Immature natural killer cell (primary cell): ENCODE data around the gene C16orf82. TPM values are rescaled to one million over a fixed set of nuclear protein-coding genes. Genes with fewer than 3 reads are reported as not detected.
"Not testable (repeated sequence)": the region's sequence is repeated elsewhere in the genome, so short reads cannot be mapped to it uniquely, and the experiment has no call there.

Experiments used
- DNase-seq, 3 donors: peaks; one replicate each; pipeline ENCODE4 v3.0.0; 2022; ENCODE audit warnings: mixed read lengths in 1 of 3
- H3K27ac Mint-ChIP-seq, 6 donors: one replicate each; pipeline ENCODE4 v1.8.0; 2020; ENCODE audit warnings: mixed read lengths in 6 of 6, mild to moderate bottlenecking in 5 of 6, inconsistent platforms in 4 of 6, moderate library complexity in 3 of 6
- H3K27me3 Mint-ChIP-seq, 3 donors: one replicate each; pipeline ENCODE4 v1.8.0; 2020 to 2021; ENCODE audit warnings: low read depth in 3 of 3, mild to moderate bottlenecking in 3 of 3, mixed read lengths in 3 of 3, moderate library complexity in 3 of 3, inconsistent platforms in 1 of 3
- H3K36me3 Mint-ChIP-seq, 3 donors: one replicate each; pipeline ENCODE4 v1.8.0; 2020; ENCODE audit warnings: mixed read lengths in 3 of 3, inconsistent platforms in 2 of 3, mild to moderate bottlenecking in 2 of 3
- H3K4me1 Mint-ChIP-seq, 2 donors: one replicate each; pipeline ENCODE4 v1.8.0; 2020; ENCODE audit warnings: inconsistent platforms in 2 of 2, mild to moderate bottlenecking in 2 of 2, mixed read lengths in 2 of 2, moderate library complexity in 1 of 2
- H3K4me3 Mint-ChIP-seq, 5 donors: one replicate each; pipeline ENCODE4 v1.8.0; 2020; ENCODE audit warnings: mild to moderate bottlenecking in 5 of 5, mixed read lengths in 5 of 5, inconsistent platforms in 3 of 5, moderate library complexity in 3 of 5
- H3K9me3 Mint-ChIP-seq, 6 donors: one replicate each; pipeline ENCODE4 v1.8.0; 2020; ENCODE audit warnings: mild to moderate bottlenecking in 6 of 6, mixed read lengths in 6 of 6, inconsistent platforms in 4 of 6, moderate library complexity in 3 of 6
- polyA plus RNA-seq, 3 donors: library from polyadenylated mRNA; unstranded; fragments of 300-500 nt; fragmentation: Illumina TruSeq; gene quantifications; one replicate each; pipeline ENCODE4 v1.2.3, GENCODE V29; 2021

The C16orf82 gene
- polyA plus RNA-seq, 3 donors from 2014 or later, result not detected

DNA sequence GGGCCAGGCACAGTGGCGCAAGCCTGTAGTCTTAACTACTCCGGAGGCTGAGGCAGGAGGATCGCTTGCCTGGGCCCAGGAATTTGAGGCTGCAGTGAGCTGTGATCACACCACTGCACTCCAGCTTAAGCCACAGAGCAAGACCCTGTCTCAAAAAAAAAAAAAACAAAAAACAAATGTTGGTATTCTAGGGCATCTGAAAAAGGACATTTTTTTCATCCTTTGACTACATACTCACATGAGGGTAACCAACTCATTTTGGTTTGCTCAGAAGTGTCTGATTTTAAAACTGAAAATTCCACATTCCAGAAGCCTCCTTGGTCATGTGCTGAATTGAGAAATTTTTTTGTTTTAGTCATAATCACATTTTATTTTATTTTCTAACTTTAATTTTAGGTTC lies 12.7 kb upstream of the C16orf82 start:
- H3K36me3 Mint-ChIP-seq, result no peaks in the 10 kb centered on the region
- H3K4me1 Mint-ChIP-seq, result no peaks in the 10 kb centered on the region
- H3K4me3 Mint-ChIP-seq, result no peak overlapping the region
- no peaks in the 10 kb centered on the region for H3K9me3 Mint-ChIP-seq
- peaks cover 3 to 8% (median 6%) of the 10 kb centered on the region in 3 donors for H3K27me3 Mint-ChIP-seq
- no peak for DNase-seq
- no peak overlapping the region for H3K27ac Mint-ChIP-seq

DNA sequence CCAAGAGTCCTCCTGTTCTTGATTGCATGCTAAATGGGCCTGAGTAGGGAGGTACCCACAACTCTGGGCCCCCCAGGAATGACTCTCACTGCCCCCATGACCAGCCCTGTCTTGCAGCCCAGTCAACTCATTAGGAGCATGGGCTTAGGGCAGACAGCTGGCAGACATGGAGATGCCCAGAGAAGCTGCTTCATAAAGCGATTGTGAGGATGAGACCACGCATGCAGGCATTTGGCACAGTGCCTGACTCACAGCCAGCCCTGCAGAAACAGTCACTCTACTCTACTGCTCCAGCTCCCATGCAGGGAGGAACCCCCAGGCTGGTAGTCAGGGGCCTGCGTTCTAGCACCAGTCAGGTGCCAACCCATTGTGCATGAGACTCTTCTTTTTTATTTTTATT lies 8.4 kb upstream of the C16orf82 start:
- H3K36me3 Mint-ChIP-seq, result no peaks in the 10 kb centered on the region
- peaks cover 5 to 12% (median 8%) of the 10 kb centered on the region in 3 donors for H3K27me3 Mint-ChIP-seq
- H3K4me1 Mint-ChIP-seq, result no peaks in the 10 kb centered on the region
- peaks cover 0 to 4% (median 0%) of the 10 kb centered on the region in 6 donors for H3K9me3 Mint-ChIP-seq
- no peak overlapping the region for H3K4me3 Mint-ChIP-seq
- no peak for DNase-seq
- no peak overlapping the region for H3K27ac Mint-ChIP-seq

GRCh38 chr16:27070776-27071175 lies 4.0 kb downstream of the C16orf82 start:
- Mint-ChIP-seq H3K4me1 (no peaks in the 10 kb centered on the region), H3K27me3 (peaks cover 7 to 13% (median 7%) of the 10 kb centered on the region in 3 donors), H3K27ac (no peak overlapping the region), H3K9me3 (peaks cover 0 to 3% (median 0%) of the 10 kb centered on the region in 6 donors), H3K4me3 (no peak overlapping the region), H3K36me3 (no peaks in the 10 kb centered on the region)
- DNase-seq, result no peak

GRCh38 chr16:27073733-27074132 lies 7.0 kb downstream of the C16orf82 start:
- Mint-ChIP-seq H3K27ac (no peak overlapping the region), H3K4me3 (no peak overlapping the region), H3K9me3 (peaks cover 0 to 8% (median 0%) of the 10 kb centered on the region in 6 donors), H3K27me3 (peaks cover 9 to 14% (median 14%) of the 10 kb centered on the region in 3 donors), H3K4me1 (no peaks in the 10 kb centered on the region), H3K36me3 (no peaks in the 10 kb centered on the region)
- no peak for DNase-seq

DNA sequence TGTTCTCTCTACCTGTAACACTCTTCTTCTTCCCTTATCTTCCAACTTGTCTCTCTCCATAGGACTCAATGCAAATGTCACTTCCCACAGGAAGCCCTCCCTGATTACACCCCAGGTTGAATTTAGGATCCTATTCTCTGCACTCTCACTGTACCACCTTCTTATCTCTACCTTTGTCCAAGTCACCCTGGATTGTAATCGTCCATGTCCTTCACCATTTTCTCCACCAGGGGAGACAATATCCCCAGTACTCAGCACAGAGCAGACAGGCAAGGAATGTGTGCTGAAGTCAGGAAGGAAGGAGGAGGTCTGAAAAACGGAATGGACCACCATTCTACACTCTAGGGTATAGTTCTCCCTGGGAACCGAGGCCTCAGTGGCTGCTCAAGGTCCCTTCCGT lies 14.2 kb downstream of the C16orf82 start:
- Mint-ChIP-seq H3K27me3 (peaks cover 10 to 20% (median 12%) of the 10 kb centered on the region in 3 donors), H3K4me3 (no peak overlapping the region), H3K9me3 (peaks cover 0 to 7% (median 0%) of the 10 kb centered on the region in 6 donors), H3K27ac (no peak overlapping the region), H3K4me1 (no peaks in the 10 kb centered on the region), H3K36me3 (no peaks in the 10 kb centered on the region)
- no peak for DNase-seq

DNA sequence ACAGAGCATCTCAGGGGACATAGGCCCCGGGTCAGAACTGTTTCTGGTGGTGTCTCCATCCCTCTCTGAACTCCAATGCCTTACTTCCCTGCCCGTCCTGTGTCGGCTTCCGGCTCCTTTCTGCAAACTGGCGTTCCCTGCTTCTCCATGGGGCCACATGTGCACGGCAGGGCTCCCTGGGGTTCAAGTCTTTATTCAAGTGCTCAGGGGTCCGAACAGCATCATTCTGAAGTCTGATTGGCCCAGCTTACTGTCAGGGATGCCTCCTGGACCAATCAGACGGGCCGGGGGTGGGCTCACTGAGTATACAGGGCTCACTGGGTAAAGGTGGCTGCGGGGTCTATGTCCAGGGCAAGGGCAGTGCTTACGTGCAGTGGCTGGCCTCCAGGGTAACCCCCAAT lies 17.1 kb downstream of the C16orf82 start:
- Mint-ChIP-seq H3K4me1 (no peaks in the 10 kb centered on the region), H3K27me3 (peaks cover 9 to 15% (median 13%) of the 10 kb centered on the region in 3 donors), H3K4me3 (no peak overlapping the region), H3K9me3 (no peaks in the 10 kb centered on the region), H3K36me3 (peaks cover 0 to 4% (median 0%) of the 10 kb centered on the region in 3 donors), H3K27ac (no peak overlapping the region)
- no peak for DNase-seq

DNA sequence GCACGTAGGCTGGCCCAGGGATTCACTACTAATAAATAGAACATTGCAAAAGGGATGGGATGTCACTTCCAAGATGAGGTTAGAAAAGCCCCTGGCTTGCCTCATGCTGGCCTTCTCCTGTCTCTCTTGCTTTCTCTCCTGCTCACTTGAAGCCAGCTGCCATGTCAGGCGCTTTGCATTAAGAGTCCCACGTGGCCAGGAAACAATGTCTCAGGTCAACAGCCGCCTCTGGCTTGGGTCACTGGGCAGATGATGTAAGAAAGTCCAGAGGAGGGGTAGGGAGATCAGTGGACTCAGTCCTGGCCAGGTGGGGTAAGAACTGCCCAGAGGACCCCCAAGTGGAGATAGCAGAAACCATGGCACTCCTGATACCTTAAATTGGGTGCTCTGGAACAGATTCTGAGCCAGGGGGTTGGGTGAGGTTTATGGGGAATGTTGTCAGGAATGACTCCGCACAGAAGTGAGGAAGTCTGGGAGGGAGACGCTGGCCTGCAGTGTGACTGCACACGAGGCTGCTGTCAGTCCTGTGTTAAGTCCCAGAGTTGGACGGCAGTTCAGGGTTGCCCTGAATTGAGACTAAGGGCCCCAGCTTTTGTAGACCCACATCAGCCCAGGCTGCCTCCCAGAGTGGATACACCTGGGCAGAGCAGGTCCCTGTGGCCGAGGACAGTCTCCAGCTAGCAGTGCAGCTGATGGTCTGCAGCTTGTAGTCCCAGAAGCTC lies 17.7 kb downstream of the C16orf82 start:
- no peak overlapping the region for H3K27ac Mint-ChIP-seq
- H3K4me1 Mint-ChIP-seq, result no peaks in the 10 kb centered on the region
- H3K9me3 Mint-ChIP-seq, result no peaks in the 10 kb centered on the region
- DNase-seq, result no peak
- H3K36me3 Mint-ChIP-seq, result peaks cover 0 to 4% (median 0%) of the 10 kb centered on the region in 3 donors
- peaks cover 9 to 15% (median 13%) of the 10 kb centered on the region in 3 donors for H3K27me3 Mint-ChIP-seq
- no peak overlapping the region for H3K4me3 Mint-ChIP-seq

DNA sequence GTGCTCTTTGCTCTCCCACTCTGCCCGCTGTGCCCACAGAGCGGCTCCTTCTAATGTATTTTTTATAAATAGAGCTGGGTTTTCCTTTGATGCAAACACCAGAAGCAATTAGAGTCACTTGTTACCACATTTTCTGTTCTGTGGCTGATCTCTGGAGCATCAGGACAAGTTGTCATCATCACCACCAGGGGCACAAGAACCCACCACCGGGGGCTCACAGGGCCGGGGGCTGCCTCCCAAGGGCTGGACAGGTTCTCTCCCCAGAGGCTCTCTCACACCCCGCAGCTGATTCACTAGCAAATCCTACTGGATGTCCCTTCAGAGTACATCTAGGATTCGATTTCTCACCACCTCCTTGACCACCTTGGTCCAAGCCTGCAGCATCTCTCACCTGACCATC lies 18.5 kb downstream of the C16orf82 start:
- peaks cover 0 to 4% (median 0%) of the 10 kb centered on the region in 3 donors for H3K36me3 Mint-ChIP-seq
- no peaks in the 10 kb centered on the region for H3K9me3 Mint-ChIP-seq
- H3K27me3 Mint-ChIP-seq, result peaks cover 9 to 15% (median 13%) of the 10 kb centered on the region in 3 donors
- DNase-seq, result no peak
- H3K4me1 Mint-ChIP-seq, result no peaks in the 10 kb centered on the region
- no peak overlapping the region for H3K4me3 Mint-ChIP-seq
- no peak overlapping the region for H3K27ac Mint-ChIP-seq

DNA sequence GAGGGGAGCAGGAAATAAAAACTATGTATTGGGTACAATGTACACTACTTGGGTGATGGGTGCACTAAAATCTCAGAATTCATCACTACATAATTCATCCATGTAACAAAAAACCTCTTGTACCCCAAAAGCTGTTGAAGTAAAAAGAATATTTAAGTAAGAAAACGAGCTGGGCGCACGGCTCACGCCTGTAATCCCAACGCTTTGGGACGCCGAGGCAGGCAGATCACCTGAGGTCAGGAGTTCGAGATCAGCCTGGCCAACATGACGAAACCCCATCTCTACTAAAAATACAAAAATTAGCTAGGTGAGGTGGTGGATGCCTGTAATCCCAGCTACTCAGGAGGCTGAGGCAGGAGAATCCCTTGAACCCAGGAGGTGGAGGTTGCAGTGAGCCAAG lies 19.3 kb downstream of the C16orf82 start:
- not testable (repeated sequence) for H3K9me3 Mint-ChIP-seq, H3K36me3 Mint-ChIP-seq, H3K4me3 Mint-ChIP-seq, DNase-seq, H3K4me1 Mint-ChIP-seq, H3K27ac Mint-ChIP-seq
- H3K27me3 Mint-ChIP-seq, result peaks cover 9 to 16% (median 13%) of the 10 kb centered on the region in 3 donors

DNA sequence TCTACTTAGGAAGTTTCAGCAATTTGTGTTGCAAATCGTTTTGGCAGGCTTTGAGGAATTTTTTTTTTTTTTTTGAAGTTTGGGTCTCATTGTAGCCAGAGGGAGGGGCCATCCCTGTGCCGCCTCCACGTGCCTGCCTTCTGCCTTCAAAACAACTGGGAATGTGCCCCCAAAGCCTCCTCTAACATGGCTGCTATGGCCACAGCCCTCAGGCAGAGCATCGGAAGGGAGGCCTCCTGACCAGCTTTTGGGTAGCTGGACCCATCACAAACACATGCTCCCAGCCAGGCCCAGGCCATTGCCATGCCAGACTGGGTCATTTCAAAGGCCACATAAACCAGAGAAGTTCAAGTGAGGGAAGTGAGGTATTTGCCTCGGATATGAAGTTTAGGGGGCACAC lies 21.5 kb downstream of the C16orf82 start:
- Mint-ChIP-seq H3K4me1 (no peaks in the 10 kb centered on the region), H3K27ac (no peak overlapping the region), H3K36me3 (peaks cover 0 to 4% (median 0%) of the 10 kb centered on the region in 3 donors), H3K27me3 (peaks cover 10 to 14% (median 13%) of the 10 kb centered on the region in 3 donors), H3K9me3 (peaks cover 0 to 3% (median 0%) of the 10 kb centered on the region in 6 donors), H3K4me3 (no peak overlapping the region)
- DNase-seq, result no peak

- DNase-seq, result no peak
- Mint-ChIP-seq H3K4me1 (no peaks in the 10 kb centered on the region), H3K36me3 (no peaks in the 10 kb centered on the region), H3K27me3 (peaks cover 4 to 7% (median 5%) of the 10 kb centered on the region in 3 donors), H3K4me3 (no peak overlapping the region), H3K9me3 (peaks cover 0 to 5% (median 0%) of the 10 kb centered on the region in 6 donors), H3K27ac (no peak overlapping the region)
Observed at GRCh38 chr16:27096375-27096774, 29.6 kb downstream of the C16orf82 start.

GRCh38 chr16:27097800-27098230 lies 31.1 kb downstream of the C16orf82 start:
- H3K27me3 Mint-ChIP-seq, result peaks cover 2 to 5% (median 4%) of the 10 kb centered on the region in 3 donors
- no peaks in the 10 kb centered on the region for H3K4me1 Mint-ChIP-seq
- DNase-seq, result no peak
- H3K36me3 Mint-ChIP-seq, result no peaks in the 10 kb centered on the region
- no peak overlapping the region for H3K4me3 Mint-ChIP-seq
- H3K27ac Mint-ChIP-seq, result no peak overlapping the region
- H3K9me3 Mint-ChIP-seq, result peaks cover 0 to 5% (median 0%) of the 10 kb centered on the region in 6 donors

GRCh38 chr16:27098366-27099049 lies 31.8 kb downstream of the C16orf82 start:
- DNase-seq, result no peak
- Mint-ChIP-seq H3K36me3 (no peaks in the 10 kb centered on the region), H3K27me3 (peaks cover 2 to 3% (median 3%) of the 10 kb centered on the region in 3 donors), H3K4me3 (no peak overlapping the region), H3K9me3 (peaks cover 0 to 3% (median 0%) of the 10 kb centered on the region in 6 donors), H3K27ac (no peak overlapping the region), H3K4me1 (no peaks in the 10 kb centered on the region)
